NT2/D1 (cell line): Measurements from ENCODE around the gene MYH6.

Source experiments
- DNase-seq: peaks from one replicate; pipeline ENCODE4 v3.0.0-alpha.2; 2011; ENCODE audit warnings: low read depth, low spot score
- H3K27me3 ChIP-seq: 2 replicates; pipeline ENCODE4 v1.6.0; 2011; ENCODE audit warnings: mild to moderate bottlenecking; ENCODE audit not compliant: insufficient read length, insufficient read depth
- H3K36me3 ChIP-seq: 2 replicates; pipeline ENCODE4 v1.6.1; 2011; ENCODE audit warnings: mild to moderate bottlenecking, low read length, mixed read lengths; ENCODE audit not compliant: insufficient read depth, insufficient read length
- H3K4me1 ChIP-seq: 2 replicates; pipeline ENCODE4 v1.5.1; 2011; ENCODE audit not compliant: insufficient read depth, insufficient read length
- H3K4me3 ChIP-seq: 2 replicates; pipeline ENCODE4 v1.5.1; 2011; ENCODE audit warnings: low read depth; ENCODE audit not compliant: insufficient read length
- H3K9ac ChIP-seq: 2 replicates; pipeline ENCODE4 v1.6.0; 2011; ENCODE audit warnings: low read depth; ENCODE audit not compliant: insufficient read length
- H3K9me3 ChIP-seq: 2 replicates; pipeline ENCODE4 v1.5.1; 2011; ENCODE audit warnings: mild to moderate bottlenecking, low read length; ENCODE audit not compliant: insufficient read depth
- SUZ12 ChIP-seq: IDR thresholded peaks from 2 replicates; pipeline ENCODE4 v1.6.1; 2011; ENCODE audit not compliant: insufficient read length, insufficient read depth; ENCODE audit errors: extremely low read depth
- YY1 ChIP-seq: IDR thresholded peaks from 2 replicates; pipeline ENCODE4 v1.6.1; 2011; ENCODE audit not compliant: insufficient read length, insufficient read depth
- ZNF274 ChIP-seq: IDR thresholded peaks from 2 replicates; pipeline ENCODE4 v1.6.1; 2011; ENCODE audit warnings: mild to moderate bottlenecking, low read depth, low read length

The MYH6 gene

GRCh38 chr14:23377573-23378563 lies 30.2 kb downstream of the MYH6 start:
- Histone ChIP-seq H3K36me3 (peaks cover 11% of the 10 kb centered on the region), H3K9me3 (no peaks in the 10 kb centered on the region), H3K9ac (peak overlapping the region; percentile 7), H3K4me1 (peaks cover 9% of the 10 kb centered on the region), H3K4me3 (no peak overlapping the region), H3K27me3 (peaks cover 16% of the 10 kb centered on the region)
- TF ChIP-seq ZNF274: no peak
- no peak for TF ChIP-seq YY1
- no peak for TF ChIP-seq SUZ12
- DNase-seq: no peak

GRCh38 chr14:23377198-23377550 lies 30.9 kb downstream of the MYH6 start:
- H3K36me3 ChIP-seq: peaks cover 8% of the 10 kb centered on the region
- TF ChIP-seq ZNF274 (no peak), SUZ12 (no peak), YY1 (no peak)
- H3K9me3 ChIP-seq: no peaks in the 10 kb centered on the region
- peaks cover 16% of the 10 kb centered on the region for H3K27me3 ChIP-seq
- peaks cover 9% of the 10 kb centered on the region for H3K4me1 ChIP-seq
- DNase-seq: no peak
- H3K4me3 ChIP-seq: no peak overlapping the region
- peak overlapping the region; percentile 7 for H3K9ac ChIP-seq

- H3K4me1 ChIP-seq: peaks cover 9% of the 10 kb centered on the region
- H3K9ac ChIP-seq: peak within 1 kb of the TSS; percentile 34
- TF ChIP-seq SUZ12 (no peak), YY1 (no peak), ZNF274 (no peak)
- H3K4me3 ChIP-seq: no peak within 1 kb of the TSS
- no peaks in the 10 kb centered on the region for H3K9me3 ChIP-seq
- peaks cover 5% of the 10 kb centered on the region for H3K36me3 ChIP-seq
- peaks cover 18% of the 10 kb centered on the region for H3K27me3 ChIP-seq
- no peak for DNase-seq
Measured at GRCh38 chr14:23376482-23377197, 31.4 kb downstream of the MYH6 start, which contains the start of gene CMTM5. Gene CMTM5 (plus strand): TSS chr14:23377046. CDS start chr14:23377252, 206 bp downstream.

- TF ChIP-seq ZNF274 (no peak), YY1 (no peak), SUZ12 (no peak)
- no peaks in the 10 kb centered on the region for H3K9me3 ChIP-seq
- H3K4me1 ChIP-seq: peaks cover 9% of the 10 kb centered on the region
- H3K9ac ChIP-seq: no peak overlapping the region
- no peak for DNase-seq
- no peak overlapping the region for H3K4me3 ChIP-seq
- H3K36me3 ChIP-seq: no peaks in the 10 kb centered on the region
- H3K27me3 ChIP-seq: peaks cover 25% of the 10 kb centered on the region
Measured at GRCh38 chr14:23375527-23376251, 32.4 kb downstream of the MYH6 start.

- no peak for TF ChIP-seq SUZ12
- TF ChIP-seq ZNF274: no peak
- TF ChIP-seq YY1: no peak
- Histone ChIP-seq H3K4me1 (peaks cover 4% of the 10 kb centered on the region), H3K27me3 (peaks cover 33% of the 10 kb centered on the region), H3K36me3 (no peaks in the 10 kb centered on the region), H3K9me3 (no peaks in the 10 kb centered on the region), H3K9ac (no peak overlapping the region), H3K4me3 (no peak overlapping the region)
- DNase-seq: no peak
Measured at GRCh38 chr14:23373041-23373440, 35.0 kb downstream of the MYH6 start.

- Histone ChIP-seq H3K4me1 (peaks cover 4% of the 10 kb centered on the region), H3K9me3 (no peaks in the 10 kb centered on the region), H3K9ac (no peak within 1 kb of the TSS), H3K27me3 (peaks cover 34% of the 10 kb centered on the region), H3K36me3 (no peaks in the 10 kb centered on the region), H3K4me3 (no peak within 1 kb of the TSS)
- DNase-seq: no peak
- TF ChIP-seq ZNF274 (no peak), SUZ12 (no peak), YY1 (no peak)
Measured at GRCh38 chr14:23372509-23372908, 35.6 kb downstream of the MYH6 start, which contains the start of gene IL25. Gene IL25 (plus strand): TSS chr14:23372809.

GRCh38 chr14:23371865-23372264 lies 36.2 kb downstream of the MYH6 start:
- H3K4me1 ChIP-seq: peaks cover 2% of the 10 kb centered on the region
- TF ChIP-seq YY1 (no peak), ZNF274 (no peak), SUZ12 (no peak)
- no peak for DNase-seq
- no peak overlapping the region for H3K9ac ChIP-seq
- H3K36me3 ChIP-seq: no peaks in the 10 kb centered on the region
- no peaks in the 10 kb centered on the region for H3K9me3 ChIP-seq
- peaks cover 31% of the 10 kb centered on the region for H3K27me3 ChIP-seq
- no peak overlapping the region for H3K4me3 ChIP-seq
